Glutamatergic neuron (in vitro differentiated cells): ENCODE measurements around the gene KRT35. TPM values are rescaled to one million over a fixed set of nuclear protein-coding genes. Genes with fewer than 3 reads are reported as not detected.

ENCODE experiments used
- DNase-seq: peaks from one replicate; pipeline ENCODE4 v3.0.0; 2022
- H3K27ac Mint-ChIP-seq: one replicate; pipeline ENCODE4 v1.8.0; 2020; ENCODE audit warnings: mild to moderate bottlenecking, mixed read lengths, inconsistent platforms; ENCODE audit not compliant: unreplicated experiment
- H3K27me3 Mint-ChIP-seq: one replicate; pipeline ENCODE4 v1.8.0; 2020; ENCODE audit warnings: mild to moderate bottlenecking, moderate library complexity, mixed read lengths, inconsistent platforms; ENCODE audit not compliant: unreplicated experiment
- H3K36me3 Mint-ChIP-seq: one replicate; pipeline ENCODE4 v1.8.0; 2020; ENCODE audit warnings: mild to moderate bottlenecking, mixed read lengths, inconsistent platforms; ENCODE audit not compliant: unreplicated experiment
- H3K4me1 Mint-ChIP-seq: one replicate; pipeline ENCODE4 v1.8.0; 2020; ENCODE audit warnings: mild to moderate bottlenecking, low read depth, mixed read lengths, inconsistent platforms; ENCODE audit not compliant: unreplicated experiment
- H3K4me3 Mint-ChIP-seq: one replicate; pipeline ENCODE4 v1.8.0; 2020; ENCODE audit warnings: mild to moderate bottlenecking, mixed read lengths, inconsistent platforms; ENCODE audit not compliant: unreplicated experiment
- H3K9me3 Mint-ChIP-seq: one replicate; pipeline ENCODE4 v1.8.0; 2020; ENCODE audit warnings: mild to moderate bottlenecking, moderate library complexity, mixed read lengths, inconsistent platforms; ENCODE audit not compliant: unreplicated experiment
- total RNA-seq: library from RNA; stranded (reverse); fragmentation: NEBNext Ultra II Directional; extraction: Animal tissue kit (Norgen Biotek cat#: 25700); gene quantifications from one replicate; pipeline ENCODE4 v1.2.1, GENCODE V29; 2021; ENCODE audit not compliant: unreplicated experiment
- TF ChIP-seq, protein P1 (sequence below): fragments of 200-600 bp; sonication (generic); IDR thresholded peaks from one replicate; pipeline ENCODE4 v1.5.0; 2021; ENCODE audit not compliant: partially characterized antibody, unreplicated experiment

KRT35 gene
- total RNA-seq, 1 donor from 2014 or later, result not detected

DNA sequence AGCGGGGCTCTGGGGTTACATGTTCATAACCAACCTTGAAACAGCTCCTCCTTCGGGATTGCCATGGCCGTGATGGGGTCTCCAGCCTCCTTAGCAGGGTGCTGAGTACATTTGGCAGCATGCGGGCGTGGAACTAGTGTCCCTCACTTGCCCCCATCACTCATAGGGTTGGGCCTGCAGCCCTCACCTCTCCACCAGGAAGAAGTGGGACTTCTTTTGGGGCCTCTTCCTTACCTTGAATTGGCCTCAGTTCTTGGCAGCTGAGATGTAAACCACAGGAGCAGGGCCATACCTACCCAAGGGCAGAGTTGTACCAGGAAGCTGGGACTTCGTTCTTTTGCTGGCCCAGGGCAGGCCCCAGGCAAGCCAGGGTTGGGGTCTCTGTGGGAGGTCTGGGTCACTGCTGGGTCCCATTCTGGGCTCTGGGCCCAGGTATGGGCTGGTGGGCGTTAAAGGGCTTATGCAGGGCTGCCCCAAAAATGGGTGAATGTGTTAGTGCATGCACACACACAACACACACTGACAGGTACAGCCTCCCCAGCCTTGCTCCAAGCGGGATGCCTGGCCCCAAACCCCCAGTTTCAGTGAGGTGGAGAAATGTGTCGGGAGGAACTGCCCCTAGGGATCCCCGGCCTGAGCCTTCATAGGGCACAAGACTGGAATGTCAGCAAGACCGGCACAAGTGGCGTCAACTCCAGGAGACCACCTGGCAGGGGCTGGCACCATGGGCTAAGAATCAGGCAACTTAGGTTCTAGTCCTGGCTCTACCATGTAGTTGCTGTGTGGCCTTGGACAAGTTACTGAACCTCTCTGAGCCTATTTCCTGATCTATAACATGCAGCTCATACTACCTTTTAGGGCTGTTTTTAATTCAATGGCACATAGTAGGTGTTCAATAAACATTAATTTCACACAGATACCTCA lies 41.6 kb upstream of the KRT35 start:
- Mint-ChIP-seq H3K4me1 (no peaks in the 10 kb centered on the region), H3K27ac (no peak overlapping the region)

DNA sequence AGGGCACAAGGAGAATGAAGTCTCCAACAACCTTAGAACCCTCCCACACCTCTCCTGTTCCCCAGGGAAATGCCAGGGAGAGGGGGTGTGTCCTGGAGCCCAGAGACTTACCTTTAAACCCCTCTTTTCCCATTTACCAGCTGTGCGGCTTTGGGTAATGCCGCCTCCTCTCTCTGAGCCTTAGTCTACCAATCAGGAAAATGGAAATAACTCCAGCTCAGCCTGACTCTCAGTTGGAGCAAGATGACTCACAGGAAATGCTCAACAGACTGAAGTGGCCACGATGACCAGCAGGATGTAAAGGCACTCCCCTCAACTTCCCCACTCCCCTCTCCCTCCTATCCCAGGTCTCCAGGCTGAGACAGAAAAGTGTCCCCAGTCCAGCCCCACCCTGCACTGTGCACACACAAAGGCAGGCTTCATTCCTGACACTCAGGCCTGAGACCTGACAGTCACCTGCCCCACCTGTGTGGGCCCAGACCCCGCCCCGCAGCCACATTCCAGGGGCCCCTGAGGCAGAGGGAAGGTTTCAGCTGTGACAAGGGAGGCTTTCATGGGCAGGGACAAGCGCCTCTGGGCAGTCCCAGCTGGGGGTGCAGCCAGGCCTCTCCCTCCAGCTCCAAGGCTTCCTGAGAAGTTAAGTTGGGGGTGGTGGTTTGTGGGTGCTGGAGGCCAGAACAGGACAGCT lies 40.8 kb upstream of the KRT35 start:
- H3K4me3 Mint-ChIP-seq, result no peak overlapping the region
- H3K36me3 Mint-ChIP-seq, result no peaks in the 10 kb centered on the region
- peaks cover 5% of the 10 kb centered on the region for H3K27me3 Mint-ChIP-seq
- H3K4me1 Mint-ChIP-seq, result no peaks in the 10 kb centered on the region
- TF ChIP-seq, protein P1, sequence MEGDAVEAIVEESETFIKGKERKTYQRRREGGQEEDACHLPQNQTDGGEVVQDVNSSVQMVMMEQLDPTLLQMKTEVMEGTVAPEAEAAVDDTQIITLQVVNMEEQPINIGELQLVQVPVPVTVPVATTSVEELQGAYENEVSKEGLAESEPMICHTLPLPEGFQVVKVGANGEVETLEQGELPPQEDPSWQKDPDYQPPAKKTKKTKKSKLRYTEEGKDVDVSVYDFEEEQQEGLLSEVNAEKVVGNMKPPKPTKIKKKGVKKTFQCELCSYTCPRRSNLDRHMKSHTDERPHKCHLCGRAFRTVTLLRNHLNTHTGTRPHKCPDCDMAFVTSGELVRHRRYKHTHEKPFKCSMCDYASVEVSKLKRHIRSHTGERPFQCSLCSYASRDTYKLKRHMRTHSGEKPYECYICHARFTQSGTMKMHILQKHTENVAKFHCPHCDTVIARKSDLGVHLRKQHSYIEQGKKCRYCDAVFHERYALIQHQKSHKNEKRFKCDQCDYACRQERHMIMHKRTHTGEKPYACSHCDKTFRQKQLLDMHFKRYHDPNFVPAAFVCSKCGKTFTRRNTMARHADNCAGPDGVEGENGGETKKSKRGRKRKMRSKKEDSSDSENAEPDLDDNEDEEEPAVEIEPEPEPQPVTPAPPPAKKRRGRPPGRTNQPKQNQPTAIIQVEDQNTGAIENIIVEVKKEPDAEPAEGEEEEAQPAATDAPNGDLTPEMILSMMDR, result no peak
- H3K9me3 Mint-ChIP-seq, result peaks cover 3% of the 10 kb centered on the region
- H3K27ac Mint-ChIP-seq, result no peak overlapping the region
- no peak for DNase-seq

More for the DNA sequence above, 41.6 kb upstream of the KRT35 start:
- peaks cover 5% of the 10 kb centered on the region for H3K27me3 Mint-ChIP-seq
- no peak overlapping the region for H3K4me3 Mint-ChIP-seq
- H3K36me3 Mint-ChIP-seq, result no peaks in the 10 kb centered on the region
- TF ChIP-seq, protein P1, result no peak
- DNase-seq, result no peak
- peaks cover 3% of the 10 kb centered on the region for H3K9me3 Mint-ChIP-seq

- H3K9me3 Mint-ChIP-seq, result peaks cover 3% of the 10 kb centered on the region
- TF ChIP-seq, protein P1, result no peak
- H3K36me3 Mint-ChIP-seq, result no peaks in the 10 kb centered on the region
- H3K4me1 Mint-ChIP-seq, result no peaks in the 10 kb centered on the region
- no peak overlapping the region for H3K4me3 Mint-ChIP-seq
- peaks cover 5% of the 10 kb centered on the region for H3K27me3 Mint-ChIP-seq
- no peak for DNase-seq
- no peak overlapping the region for H3K27ac Mint-ChIP-seq
Measured at GRCh38 chr17:41520821-41521521, 40.0 kb upstream of the KRT35 start.

GRCh38 chr17:41519501-41520224 lies 38.7 kb upstream of the KRT35 start:
- Mint-ChIP-seq H3K36me3 (no peaks in the 10 kb centered on the region), H3K27ac (no peak overlapping the region), H3K9me3 (peaks cover 3% of the 10 kb centered on the region), H3K4me3 (no peak overlapping the region), H3K4me1 (no peaks in the 10 kb centered on the region), H3K27me3 (peaks cover 2% of the 10 kb centered on the region)
- TF ChIP-seq, protein P1, result no peak
- DNase-seq, result no peak
